Activated CD4-positive, alpha-beta T cell treated with anti-CD3 and anti-CD28 coated beads for 24 hours (primary cell): ENCODE measurements around the gene HSH2D.
"Not testable (repeated sequence)": the region's sequence is repeated elsewhere in the genome, so short reads cannot be mapped to it uniquely, and the experiment has no call there.

Experiments
- DNase-seq, 2 donors: peaks; one replicate each; pipeline ENCODE4 v3.0.0-alpha.2; 2020; ENCODE audit warnings: low read depth in 2 of 2

HSH2D gene

GRCh38 chr19:16119075-16119857 lies 24.2 kb upstream of the HSH2D start:
- not testable (repeated sequence) for DNase-seq

- no peak for DNase-seq
Observed at GRCh38 chr19:16121141-16121540, 22.3 kb upstream of the HSH2D start.

- no peak for DNase-seq
Observed at GRCh38 chr19:16121967-16122366, 21.5 kb upstream of the HSH2D start.

DNA sequence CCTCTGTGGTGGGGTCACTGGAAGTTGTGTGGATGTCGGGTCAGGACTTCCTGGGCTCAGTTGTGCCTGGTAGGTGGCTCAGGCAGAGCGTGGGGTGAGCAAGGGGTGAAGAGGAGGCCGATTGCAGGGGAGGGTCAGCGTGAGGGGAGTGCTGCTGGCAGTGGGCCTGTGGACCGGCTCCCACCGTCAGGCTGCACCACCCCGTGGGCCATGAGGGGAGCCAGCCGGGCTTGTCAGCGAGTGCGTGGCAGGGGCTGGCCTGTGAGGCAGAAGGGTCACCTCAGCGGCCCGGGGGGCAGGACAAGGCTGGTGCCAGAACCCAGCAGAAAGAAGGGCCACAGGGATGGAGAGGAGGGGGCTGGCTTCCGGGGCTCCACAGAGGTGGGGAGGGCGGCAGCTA lies 18.5 kb upstream of the HSH2D start:
- DNase-seq, result no peak

DNA sequence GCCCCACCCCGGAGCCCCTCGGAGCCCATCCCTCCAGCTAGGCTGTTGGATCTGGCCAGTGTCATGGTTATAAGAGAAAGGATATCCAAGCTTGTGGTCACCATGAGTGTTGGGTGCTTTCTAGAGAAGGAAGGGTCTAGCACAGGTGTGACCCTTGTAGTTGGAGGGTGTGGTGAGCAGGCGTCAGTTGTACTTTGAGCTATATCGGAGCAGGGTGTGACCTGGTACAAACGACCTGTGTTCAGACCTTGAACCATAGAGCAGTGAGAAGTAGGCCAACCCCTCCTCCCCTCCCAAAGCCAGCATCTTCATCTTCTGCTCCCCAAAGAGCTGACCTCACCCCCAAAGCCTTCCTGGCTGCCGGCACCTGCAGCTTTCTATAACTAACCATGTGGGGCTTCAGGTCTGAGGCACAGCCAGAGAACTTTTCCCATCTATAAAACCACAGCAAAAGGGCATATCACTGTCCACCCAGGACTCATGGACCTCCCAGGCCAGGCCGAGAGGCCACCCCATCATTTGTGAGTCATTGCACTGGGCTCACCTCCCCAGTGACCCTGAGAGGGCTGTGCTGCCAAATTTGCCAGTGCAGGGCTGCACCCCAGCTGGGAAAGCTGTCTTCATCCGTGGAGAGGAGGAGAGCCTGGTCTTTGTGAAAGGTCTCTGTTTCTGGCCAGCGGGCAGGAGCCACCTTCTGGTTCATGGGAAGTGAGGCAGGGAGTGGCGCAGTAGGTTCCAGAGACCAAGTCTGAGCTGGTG lies 17.6 kb upstream of the HSH2D start:
- no peak for DNase-seq

GRCh38 chr19:16127080-16127479 lies 16.4 kb upstream of the HSH2D start:
- no peak for DNase-seq

GRCh38 chr19:16127776-16128371 lies 15.6 kb upstream of the HSH2D start:
- no peak for DNase-seq

- DNase-seq, result no peak
Observed at GRCh38 chr19:16131648-16132047, 11.8 kb upstream of the HSH2D start.

GRCh38 chr19:16133818-16134217 lies 9.7 kb upstream of the HSH2D start:
- no peak for DNase-seq

DNA sequence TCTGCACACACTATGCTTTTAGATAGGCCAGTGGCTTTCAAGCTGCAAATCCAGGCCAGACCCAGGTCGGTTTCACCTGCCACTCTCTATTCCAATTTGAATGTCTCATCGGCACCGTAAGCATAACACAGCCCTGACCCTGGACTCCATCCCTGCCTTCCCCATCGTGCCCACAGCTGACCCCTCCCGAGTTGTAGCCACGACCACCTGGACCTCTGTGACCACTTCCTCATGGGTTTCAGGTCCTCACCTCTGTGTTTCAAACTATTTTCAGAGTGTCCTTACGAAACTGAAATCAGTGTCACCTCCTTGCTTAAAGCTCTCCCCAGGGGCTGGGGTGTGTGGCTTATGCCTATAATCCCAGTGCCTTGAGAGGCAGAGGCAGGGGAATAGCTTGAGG lies 9.0 kb upstream of the HSH2D start:
- no peak for DNase-seq

DNA sequence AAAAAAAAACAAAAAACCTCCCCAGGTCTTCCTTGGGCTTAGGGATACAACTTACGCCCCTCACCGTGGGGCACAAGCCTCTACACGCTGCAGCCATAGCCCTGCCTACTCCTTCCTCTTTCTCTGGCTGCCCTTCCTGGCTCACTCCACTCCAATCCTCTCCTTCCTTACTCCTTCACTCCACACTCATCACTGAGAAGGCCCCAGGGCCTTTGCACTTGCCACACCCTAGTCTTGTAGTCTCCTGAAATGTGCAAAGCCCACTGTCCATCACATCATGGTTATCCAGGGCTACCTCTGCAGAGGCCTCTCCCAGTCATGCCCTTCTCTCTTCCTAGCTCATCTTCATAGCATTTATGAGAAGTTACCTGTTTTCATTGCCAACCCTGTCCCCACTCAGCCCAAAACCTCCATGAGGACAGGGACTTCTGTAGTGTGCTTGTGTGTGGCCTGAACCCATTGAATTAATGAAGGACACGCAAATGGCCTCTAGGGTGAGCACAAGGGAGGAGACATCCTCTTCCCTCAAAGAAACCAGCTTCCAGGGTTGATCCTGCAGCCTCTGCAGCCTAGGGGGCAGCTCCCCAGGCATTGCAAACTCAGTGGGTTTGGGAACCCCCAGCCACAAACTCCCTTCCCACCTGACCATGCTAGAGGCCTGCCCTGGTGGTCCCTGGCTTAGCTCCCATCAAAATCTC lies 7.9 kb upstream of the HSH2D start:
- DNase-seq, result no peak

DNA sequence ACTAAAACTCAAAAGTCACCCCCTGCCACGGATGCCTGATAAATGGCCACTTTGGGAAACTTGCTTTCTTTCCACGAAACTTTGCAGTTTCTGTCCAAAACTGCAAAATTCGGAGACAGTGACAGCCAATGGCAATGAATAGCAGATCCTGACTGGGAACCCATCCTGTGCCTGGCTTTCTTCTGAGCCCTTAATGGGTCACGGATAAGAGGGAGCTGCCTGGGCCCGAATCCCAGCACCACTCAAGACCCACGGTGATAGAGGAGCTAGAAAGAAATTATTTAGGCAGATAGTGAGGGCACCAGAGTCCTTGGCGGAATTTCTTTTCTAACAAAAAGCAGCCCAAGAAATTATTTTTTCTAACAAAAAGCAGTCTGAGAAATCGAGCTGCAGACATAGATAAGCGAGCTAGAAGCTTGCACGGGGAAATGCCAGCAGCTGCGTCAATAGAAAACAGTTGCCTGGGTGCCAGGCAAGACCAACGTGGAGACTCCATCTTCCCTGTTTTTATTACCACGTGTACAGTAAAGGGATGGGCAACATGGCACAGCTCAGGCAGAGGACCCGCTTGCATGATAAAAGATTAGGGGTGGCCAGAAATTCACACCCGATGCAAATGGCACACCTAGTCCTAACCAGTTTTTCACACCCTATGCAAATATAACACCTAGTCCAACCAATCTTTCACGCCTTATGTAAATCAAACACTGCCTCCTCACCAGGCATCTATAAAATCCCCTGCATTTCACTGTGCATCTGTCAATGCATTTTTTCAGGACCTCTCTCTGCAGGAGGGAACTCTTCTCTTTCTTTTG lies 7.1 kb upstream of the HSH2D start:
- no peak for DNase-seq

DNA sequence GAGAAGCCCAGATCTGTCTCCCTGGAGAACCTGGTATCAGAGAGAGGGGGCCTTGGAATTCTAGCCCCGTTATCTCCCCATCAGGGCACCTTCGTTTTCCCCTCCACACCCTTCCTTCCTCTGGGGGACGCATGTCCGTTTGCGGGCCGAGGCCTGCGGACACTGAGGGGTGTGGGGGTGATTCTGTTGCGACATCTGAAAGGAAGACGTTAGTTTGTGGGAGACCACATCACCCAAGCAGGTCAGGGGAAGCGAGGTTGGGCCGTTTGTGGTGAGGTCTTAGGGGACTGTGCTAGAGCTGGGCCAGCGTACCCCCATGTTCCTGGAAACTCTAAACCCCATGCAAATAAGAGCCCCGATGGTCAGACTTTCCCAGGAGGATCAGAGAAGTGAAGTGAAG lies 3.7 kb upstream of the HSH2D start:
- DNase-seq, result no peak

DNA sequence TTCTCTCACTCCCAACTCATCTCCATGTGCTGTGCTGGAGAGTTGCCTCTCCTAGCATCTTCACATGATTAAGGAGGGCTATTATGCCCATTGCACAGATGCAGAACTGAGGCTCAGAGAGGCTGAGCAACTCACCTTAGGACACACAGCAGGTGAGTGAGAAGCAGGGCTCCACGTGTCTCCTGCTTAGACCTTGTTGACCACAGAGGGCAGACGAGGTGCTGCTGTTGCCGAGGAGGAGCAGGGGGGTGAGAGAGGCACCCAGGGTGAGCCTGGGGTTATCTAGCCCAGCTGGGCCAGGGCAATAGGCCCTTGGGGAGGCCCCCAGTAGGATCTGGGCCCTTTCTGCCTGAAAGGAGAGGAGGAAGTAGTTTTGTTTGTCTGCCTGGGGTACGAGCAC lies 2.4 kb upstream of the HSH2D start:
- DNase-seq, result no peak

- no peak for DNase-seq
Observed at GRCh38 chr19:16142032-16142580, 1.4 kb upstream of the HSH2D start.

DNA sequence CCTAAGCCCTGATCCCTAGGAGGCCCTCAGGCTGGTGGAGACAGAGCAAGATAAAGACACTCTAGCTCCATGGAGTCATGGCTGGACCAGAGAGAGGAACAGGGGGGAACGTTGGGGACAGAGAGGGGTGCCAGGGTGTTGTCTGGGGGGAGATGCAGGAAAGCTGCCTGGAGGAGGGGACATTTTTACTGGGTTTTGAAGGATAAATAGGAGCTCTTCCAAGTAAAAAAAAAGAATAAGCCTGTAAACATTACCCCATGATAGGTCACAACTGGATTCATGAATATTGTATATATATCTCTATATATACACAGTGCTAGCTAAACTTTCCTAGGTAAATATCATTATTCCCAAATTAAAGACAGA lies 714 bp downstream of the HSH2D start:
- DNase-seq, result no peak

- no peak for DNase-seq
Observed at GRCh38 chr19:16146112-16146511, 2.6 kb downstream of the HSH2D start.

DNA sequence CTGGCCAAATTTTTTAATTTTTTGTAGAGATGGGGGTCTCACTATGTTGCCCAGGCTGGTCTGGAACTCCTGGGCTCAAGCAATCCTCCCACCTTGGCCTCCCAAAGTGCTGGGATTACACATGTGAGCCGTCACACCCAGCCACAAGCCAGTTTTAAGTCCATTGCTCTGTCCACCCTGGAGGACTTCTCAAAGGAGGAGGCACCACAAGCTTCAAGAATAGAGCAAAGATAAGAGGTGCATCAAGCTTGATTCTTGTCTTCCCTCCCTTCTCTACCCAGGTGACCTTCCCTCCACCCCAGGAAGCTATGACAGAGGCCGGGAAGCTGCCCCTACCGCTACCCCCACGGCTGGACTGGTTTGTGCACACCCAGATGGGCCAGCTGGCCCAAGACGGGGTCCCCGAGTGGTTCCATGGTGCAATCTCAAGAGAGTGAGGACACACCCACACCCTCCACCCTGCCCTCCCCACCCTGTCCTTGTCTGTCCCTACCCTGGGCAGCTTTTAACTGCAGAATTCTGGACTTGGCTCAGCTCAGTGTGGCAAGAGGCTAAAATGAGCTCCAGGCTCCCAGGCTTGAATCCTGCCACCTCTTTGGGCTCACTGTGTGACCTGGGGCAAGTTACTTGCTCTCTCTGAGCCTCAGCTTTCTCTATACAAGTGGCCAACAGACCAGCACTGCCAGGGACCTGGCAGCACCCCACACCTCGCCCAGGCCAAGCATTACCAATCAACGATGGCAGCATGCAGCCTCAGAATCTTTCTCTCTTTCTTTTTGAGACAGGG lies 5.2 kb downstream of the HSH2D start:
- DNase-seq, result no peak

GRCh38 chr19:16153582-16154336 lies 10.3 kb downstream of the HSH2D start:
- DNase-seq, result no peak

- no peak for DNase-seq
Observed at GRCh38 chr19:16154557-16154956, 11.1 kb downstream of the HSH2D start.
